ENCODE measurements around the gene ZNF205.

ZNF205 gene

GRCh38 chr16:3142327-3142726 is 29.9 kb downstream of the ZNF205 start:
- no peak for DNase-seq
- in situ Hi-C loops (cut with HindIII; ENCODE audit: low pct_ligation_motif_present, low pct_unique_long_range_greater_than_20kb, low sequenced_read_pairs), result no loop called here

- no peak for DNase-seq
- in situ Hi-C loops (cut with HindIII; ENCODE audit: low pct_ligation_motif_present, low pct_unique_long_range_greater_than_20kb, low sequenced_read_pairs), result no loop called here
Measured at GRCh38 chr16:3142770-3143169, 30.4 kb downstream of the ZNF205 start.

- in situ Hi-C loops (cut with HindIII; ENCODE audit: low pct_ligation_motif_present, low pct_unique_long_range_greater_than_20kb, low sequenced_read_pairs), result no loop called here
- DNase-seq, result no peak
Measured at GRCh38 chr16:3143189-3143588, 30.8 kb downstream of the ZNF205 start.

GRCh38 chr16:3143598-3144320 is 31.4 kb downstream of the ZNF205 start:
- no peak for DNase-seq
- in situ Hi-C loops (cut with HindIII; ENCODE audit: low pct_ligation_motif_present, low pct_unique_long_range_greater_than_20kb, low sequenced_read_pairs), result no loop called here

- in situ Hi-C loops (cut with HindIII; ENCODE audit: low pct_ligation_motif_present, low pct_unique_long_range_greater_than_20kb, low sequenced_read_pairs), result no loop called here
Measured at GRCh38 chr16:3144321-3144983, 32.1 kb downstream of the ZNF205 start.

GRCh38 chr16:3145151-3145550 is 32.8 kb downstream of the ZNF205 start:
- in situ Hi-C loops (cut with HindIII; ENCODE audit: low pct_ligation_motif_present, low pct_unique_long_range_greater_than_20kb, low sequenced_read_pairs), result no loop called here

More at GRCh38 chr16:3144321-3144983, 32.1 kb downstream of the ZNF205 start:
- DNase-seq, result no peak

GRCh38 chr16:3145660-3146059 is 33.3 kb downstream of the ZNF205 start:
- in situ Hi-C loops (cut with HindIII; ENCODE audit: low pct_ligation_motif_present, low pct_unique_long_range_greater_than_20kb, low sequenced_read_pairs), result no loop called here
- DNase-seq, result no peak

More at GRCh38 chr16:3145151-3145550, 32.8 kb downstream of the ZNF205 start:
- DNase-seq, result no peak

- DNase-seq, result no peak
- in situ Hi-C loops (cut with HindIII; ENCODE audit: low pct_ligation_motif_present, low pct_unique_long_range_greater_than_20kb, low sequenced_read_pairs), result no loop called here
Measured at GRCh38 chr16:3147046-3147756, 34.8 kb downstream of the ZNF205 start.

- DNase-seq, result no peak
- in situ Hi-C loops (cut with HindIII; ENCODE audit: low pct_ligation_motif_present, low pct_unique_long_range_greater_than_20kb, low sequenced_read_pairs), result no loop called here
Measured at GRCh38 chr16:3147757-3148104, 35.3 kb downstream of the ZNF205 start.

GRCh38 chr16:3148256-3149192 is 36.1 kb downstream of the ZNF205 start:
- DNase-seq, result no peak
- in situ Hi-C loops (cut with HindIII; ENCODE audit: low pct_ligation_motif_present, low pct_unique_long_range_greater_than_20kb, low sequenced_read_pairs), result no loop called here

GRCh38 chr16:3149193-3149530 is 36.8 kb downstream of the ZNF205 start:
- DNase-seq, result no peak
- in situ Hi-C loops (cut with HindIII; ENCODE audit: low pct_ligation_motif_present, low pct_unique_long_range_greater_than_20kb, low sequenced_read_pairs), result no loop called here

- DNase-seq, result peak; percentile 39
- in situ Hi-C loops (cut with HindIII; ENCODE audit: low pct_ligation_motif_present, low pct_unique_long_range_greater_than_20kb, low sequenced_read_pairs), result no loop called here
Measured at GRCh38 chr16:3149630-3150345, 37.4 kb downstream of the ZNF205 start.

- in situ Hi-C loops (cut with HindIII; ENCODE audit: low pct_ligation_motif_present, low pct_unique_long_range_greater_than_20kb, low sequenced_read_pairs), result no loop called here
- DNase-seq, result peak; percentile 98
Measured at GRCh38 chr16:3150346-3151218, 38.2 kb downstream of the ZNF205 start.

- no peak for DNase-seq
- in situ Hi-C loops (cut with HindIII; ENCODE audit: low pct_ligation_motif_present, low pct_unique_long_range_greater_than_20kb, low sequenced_read_pairs), result no loop called here
Measured at GRCh38 chr16:3152027-3152276, 39.6 kb downstream of the ZNF205 start.

- DNase-seq, result peak; percentile 96
- in situ Hi-C loops (cut with HindIII; ENCODE audit: low pct_ligation_motif_present, low pct_unique_long_range_greater_than_20kb, low sequenced_read_pairs), result no loop called here
Measured at GRCh38 chr16:3152277-3152990, 40.0 kb downstream of the ZNF205 start.

GRCh38 chr16:3152991-3153368 is 40.6 kb downstream of the ZNF205 start:
- in situ Hi-C loops (cut with HindIII; ENCODE audit: low pct_ligation_motif_present, low pct_unique_long_range_greater_than_20kb, low sequenced_read_pairs), result no loop called here
- DNase-seq, result no peak

- no peak for DNase-seq
- in situ Hi-C loops (cut with HindIII; ENCODE audit: low pct_ligation_motif_present, low pct_unique_long_range_greater_than_20kb, low sequenced_read_pairs), result no loop called here
Measured at GRCh38 chr16:3155181-3155580, 42.8 kb downstream of the ZNF205 start.
